HCT116 (cell line): ENCODE data around the gene TAF3. TPM values are rescaled to one million over a fixed set of nuclear protein-coding genes. Genes with fewer than 3 reads are reported as not detected.

Experiments used
- ATAC-seq: fragments of 200-7000 bp; cut with Tn5 transposase; 2 replicates; pipeline ENCODE4 v1.9.1; 2020; ENCODE audit warnings: mild to moderate bottlenecking, moderate library complexity
- BruUV-seq: library from RNA; stranded (reverse); fragments of 400-500 nt; replicated peaks from 2 replicates; lab custom pipeline; 2021; lab: Mats Ljungman, UMichigan
- CTCF ChIA-PET: fragments of 300-600 bp; sonication (Branson Sonifier 250); formaldehyde crosslinking; loops from one replicate; lab custom pipeline; 2021; ENCODE audit warnings: antibody characterized with exemption; lab: Charles Lee
- POLR2A ChIA-PET: fragments of 300-600, 350-600 bp; sonication (Branson Sonifier 250); formaldehyde crosslinking; loops from one replicate; lab custom pipeline; 2021; ENCODE audit warnings: antibody characterized with exemption; lab: Charles Lee
- RAD21 ChIA-PET, 2 experiments: fragments of 300-600 bp; sonication (Branson Sonifier 250); formaldehyde crosslinking; loops; one replicate each; lab custom pipeline; 2023; ENCODE audit warnings: low total read pairs in 2 of 2; ENCODE audit not compliant: uncharacterized antibody in 2 of 2, unreplicated experiment in 2 of 2, low non-redundant PET in 1 of 2; lab: Charles Lee
- DNase-seq: peaks from one replicate; pipeline ENCODE4 v3.0.0-alpha.2; 2010; ENCODE audit warnings: low read depth, low spot score
- H2AFZ ChIP-seq: fragments of 200-600 bp; shearing (Covaris generic), sonication (generic); 2 replicates; pipeline ENCODE4 v1.6.1; 2017; ENCODE audit warnings: low read depth, mixed run types, mixed read lengths, antibody characterized with exemption, low read length; ENCODE audit not compliant: poor library complexity, severe bottlenecking
- H3K27ac ChIP-seq: 2 replicates; pipeline ENCODE4 v1.5.1; 2012; ENCODE audit warnings: low read depth, low read length
- H3K27me3 ChIP-seq: fragments of 200-600 bp; sonication (generic); 2 replicates; pipeline ENCODE4 v1.6.1; 2016; ENCODE audit warnings: mixed run types, low read length, mixed read lengths; ENCODE audit not compliant: insufficient read depth
- H3K36me3 ChIP-seq, 2 experiments: fragments of 200-500 bp in 1 of 2; fragments of 200-600 bp in 1 of 2; sonication (Bioruptor generic) in 1 of 2; sonication (generic) in 1 of 2; 2 replicates each; pipeline versions ENCODE4 v1.5.1 to v1.6.1; 2014 to 2016; ENCODE audit warnings: low read length in 2 of 2, inconsistent platforms in 1 of 2, mixed read lengths in 1 of 2, mixed run types in 1 of 2; ENCODE audit not compliant: insufficient read depth in 2 of 2, control insufficient read depth in 1 of 2
- H3K4me1 ChIP-seq, 2 experiments: fragments of 200-600 bp in 1 of 2; sonication (generic) in 1 of 2; 2 replicates each; pipeline versions ENCODE4 v1.5.1 to v1.6.1; 2012 to 2017; ENCODE audit warnings: low read length in 2 of 2, inconsistent platforms in 1 of 2, mild to moderate bottlenecking in 1 of 2, mixed read lengths in 1 of 2, mixed run types in 1 of 2, moderate library complexity in 1 of 2; ENCODE audit not compliant: insufficient read depth in 2 of 2, control insufficient read depth in 1 of 2
- H3K4me2 ChIP-seq: fragments of 200-600 bp; sonication (generic); 2 replicates; pipeline ENCODE4 v1.6.1; 2017; ENCODE audit warnings: mixed run types, low read length, mixed read lengths
- H3K4me3 ChIP-seq, 2 experiments: fragments of 200-600 bp in 1 of 2; sonication (generic) in 1 of 2; replicated peaks in 1 of 2; 2 replicates each; pipeline ENCODE4 v1.5.1; 2011 to 2016; ENCODE audit warnings: low read length in 2 of 2, control low read depth in 1 of 2, low read depth in 1 of 2, mild to moderate bottlenecking in 1 of 2, mixed read lengths in 1 of 2, mixed run types in 1 of 2
- H3K79me2 ChIP-seq: fragments of 200-600 bp; sonication (generic); 2 replicates; pipeline ENCODE4 v1.6.1; 2017; ENCODE audit warnings: mild to moderate bottlenecking, mixed run types, low read length, moderate library complexity, mixed read lengths; ENCODE audit not compliant: insufficient read depth
- H3K9ac ChIP-seq: fragments of 200-600 bp; sonication (generic); 2 replicates; pipeline ENCODE4 v1.6.1; 2016; ENCODE audit warnings: low read length, mixed read lengths
- H3K9me2 ChIP-seq: fragments of 200-600 bp; sonication (generic), shearing (Covaris generic); 2 replicates; pipeline ENCODE4 v1.6.1; 2017; ENCODE audit warnings: mixed run types, mild to moderate bottlenecking, moderate library complexity; ENCODE audit not compliant: insufficient read depth
- H3K9me3 ChIP-seq, 2 experiments: fragments of 200-500 bp in 1 of 2; fragments of 200-600 bp in 1 of 2; sonication (Bioruptor generic) in 1 of 2; sonication (generic) in 1 of 2; 2 replicates each; pipeline ENCODE4 v1.6.1; 2014 to 2017; ENCODE audit warnings: low read length in 2 of 2, mixed read lengths in 2 of 2, inconsistent platforms in 1 of 2, low read depth in 1 of 2, mild to moderate bottlenecking in 1 of 2, mixed run types in 1 of 2, moderate library complexity in 1 of 2; ENCODE audit not compliant: control insufficient read depth in 1 of 2, insufficient read depth in 1 of 2
- H4K20me1 ChIP-seq: fragments of 200-600 bp; sonication (generic), shearing (Covaris generic); 2 replicates; pipeline ENCODE4 v1.6.1; 2017; ENCODE audit warnings: mixed run types, mild to moderate bottlenecking, moderate library complexity; ENCODE audit not compliant: insufficient read depth
- EGR1 ChIP-seq: IDR thresholded peaks from 2 replicates; pipeline ENCODE4 v1.6.1; 2012; ENCODE audit warnings: low read depth
- ELF1 ChIP-seq: IDR thresholded peaks from 2 replicates; pipeline ENCODE4 v1.6.1; 2012; ENCODE audit warnings: low read depth, borderline replicate concordance
- EZH2 ChIP-seq: fragments of 200-600 bp; sonication (generic); IDR thresholded peaks from 2 replicates; pipeline ENCODE4 v1.6.1; 2017; ENCODE audit warnings: antibody characterized with exemption, mixed run types
- EZH2phosphoT487 ChIP-seq: fragments of 200-600 bp; IDR thresholded peaks from 2 replicates; pipeline ENCODE4 v1.6.1; 2018; ENCODE audit warnings: antibody characterized with exemption, borderline replicate concordance
- POLR2A ChIP-seq: IDR thresholded peaks from 2 replicates; pipeline ENCODE4 v1.7.0; 2011; ENCODE audit warnings: borderline replicate concordance; ENCODE audit not compliant: insufficient read depth, insufficient read length; ENCODE audit errors: extremely low read depth
- POLR2AphosphoS5 ChIP-seq: IDR thresholded peaks from 2 replicates; pipeline ENCODE4 v1.6.1; 2011; ENCODE audit warnings: mild to moderate bottlenecking, low read depth, low read length, moderate library complexity
- RAD21 ChIP-seq: IDR thresholded peaks from 2 replicates; pipeline ENCODE4 v1.6.1; 2012; ENCODE audit warnings: low read depth, mild to moderate bottlenecking
- SRF ChIP-seq: IDR thresholded peaks from 2 replicates; pipeline ENCODE4 v1.6.1; 2012; ENCODE audit warnings: low read depth
- TCF7L2 ChIP-seq: IDR thresholded peaks from 2 replicates; pipeline ENCODE4 v1.7.0; 2011; ENCODE audit warnings: borderline replicate concordance, inconsistent platforms; ENCODE audit not compliant: insufficient read depth, insufficient read length; ENCODE audit errors: extremely low read depth
- ZBTB33 ChIP-seq: IDR thresholded peaks from 2 replicates; pipeline ENCODE4 v1.6.1; 2011; ENCODE audit warnings: mild to moderate bottlenecking, low read length, moderate library complexity; ENCODE audit not compliant: insufficient replicate concordance; ENCODE audit errors: extremely low read depth
- ZNF274 ChIP-seq: fragments of 200-500 bp; sonication (Bioruptor generic); IDR thresholded peaks from 2 replicates; pipeline ENCODE4 v1.6.1; 2014; ENCODE audit warnings: mild to moderate bottlenecking, low read depth, low read length, inconsistent platforms
- intact Hi-C: fragments of 100-400 bp; cut with micrococcal nuclease; formaldehyde crosslinking; loops from 2 replicates; pipeline ENCODE4 v1.10.0; 2022
- total RNA-seq: library from RNA; stranded (reverse); gene quantifications from one replicate; pipeline ENCODE4 v1.2.1, GENCODE V29; 2021; ENCODE audit not compliant: unreplicated experiment

TAF3 gene
- total RNA-seq, 1 experiment from 2014 or later = 8.0 TPM

- peaks cover 73% of the 10 kb centered on the region for H3K27me3 ChIP-seq
- TF ChIP-seq ELF1 (no peak), ZBTB33 (no peak), RAD21 (no peak), POLR2AphosphoS5 (no peak), ZNF274 (no peak), SRF (no peak), EZH2phosphoT487 (no peak), TCF7L2 (no peak), EZH2 (no peak), EGR1 (no peak), POLR2A (no peak)
- H3K9ac ChIP-seq = no peak overlapping the region
- BruUV-seq = no TSS peak
- H3K4me1 ChIP-seq = no peaks in the 10 kb centered on the region
- ChIA-PET POLR2A (no interaction called here), RAD21 (no interaction called here), CTCF (no interaction called here)
- H2AFZ ChIP-seq = no peak overlapping the region
- H3K4me2 ChIP-seq = no peak overlapping the region
- no peaks in the 10 kb centered on the region for H3K9me3 ChIP-seq
- no peaks in the 10 kb centered on the region for H3K9me2 ChIP-seq
- no peak overlapping the region for H3K27ac ChIP-seq
- no peaks in the 10 kb centered on the region for H4K20me1 ChIP-seq
- DNase-seq (no peak), ATAC-seq (no peak)
- H3K36me3 ChIP-seq = no peaks in the 10 kb centered on the region
- intact Hi-C loops = no loop called here
- no peak overlapping the region for H3K4me3 ChIP-seq
- H3K79me2 ChIP-seq = no peaks in the 10 kb centered on the region
These were observed 224.6 kb downstream of the TAF3 start for GRCh38 chr10:8042721-8043568.
